Prostate gland (tissue), 2 donors: ENCODE measurements around the gene MBD2. TPM values are rescaled to one million over a fixed set of nuclear protein-coding genes. Genes with fewer than 3 reads are reported as not detected.

Source experiments
- DNase-seq: peaks from one replicate; pipeline ENCODE4 v3.0.0-alpha.2; 2019; ENCODE audit warnings: low spot score
- H3K27ac ChIP-seq, 2 donors: fragments of 200-600 bp; sonication (generic); 2 replicates each; pipeline ENCODE4 v1.5.1; 2017 to 2019
- H3K27me3 ChIP-seq: fragments of 200-600 bp; sonication (generic); replicated peaks from 2 replicates; pipeline ENCODE4 v1.5.1; 2019; ENCODE audit not compliant: insufficient read depth
- H3K36me3 ChIP-seq, 2 donors: fragments of 200-600 bp; sonication (generic); 1 replicate in 1 of 2; 2 replicates in 1 of 2; pipeline versions ENCODE4 v1.5.1 to v1.8.1; 2017 to 2019
- H3K4me1 ChIP-seq: fragments of 200-600 bp; sonication (generic); replicated peaks from 2 replicates; pipeline ENCODE4 v1.5.1; 2019
- H3K4me3 ChIP-seq, 2 donors: fragments of 200-600 bp; sonication (generic); 2 replicates each; pipeline ENCODE4 v1.5.1; 2017 to 2019
- H3K9me3 ChIP-seq: fragments of 200-600 bp; sonication (generic); 2 replicates; pipeline ENCODE4 v1.5.1; 2017
- POLR2A ChIP-seq: fragments of 450-650 bp; IDR thresholded peaks from one replicate; pipeline ENCODE4 v1.6.1; 2016; ENCODE audit warnings: antibody characterized with exemption, mild to moderate bottlenecking
- POLR2AphosphoS5 ChIP-seq: sonication (generic); formaldehyde crosslinking; IDR thresholded peaks from one replicate; pipeline ENCODE4 v1.6.1; 2017; ENCODE audit warnings: antibody characterized with exemption
- WGBS: methylation state at CpG from one replicate; pipeline ENCODE4 v1.1.5; 2018; 5-methylcytosine and 5-hydroxymethylcytosine counted together
- intact Hi-C: fragments of 100-400 bp; cut with DNase I; formaldehyde crosslinking; loops from one replicate; pipeline ENCODE4 v1.14.2; 2022
- small RNA-seq, 2 donors: library from RNA; depleted of rRNA; stranded (forward); fragments of <200 nt; gene quantifications; one replicate each; pipeline ENCODE3, GENCODE V24; 2016
- total RNA-seq, 2 donors: library from RNA; depleted of rRNA; stranded (reverse); fragments of >200 nt; gene quantifications; one replicate each; pipeline ENCODE4 v1.1.0, GENCODE V29; 2016
- TF ChIP-seq, protein P1 (sequence below), 4 experiments: fragments of 200-600 bp in 2 of 4; fragments of 450-650 bp in 2 of 4; sonication (generic) in 2 of 4; IDR thresholded peaks; 1 replicate in 3 of 4; 2 replicates in 1 of 4; pipeline ENCODE4 v1.5.1; 2016 to 2019; ENCODE audit warnings: antibody characterized with exemption in 4 of 4, mild to moderate bottlenecking in 2 of 4, moderate library complexity in 2 of 4

Gene MBD2
- total RNA-seq, 2 donors from 2014 or later, result 33.3 to 50.3 TPM

DNA sequence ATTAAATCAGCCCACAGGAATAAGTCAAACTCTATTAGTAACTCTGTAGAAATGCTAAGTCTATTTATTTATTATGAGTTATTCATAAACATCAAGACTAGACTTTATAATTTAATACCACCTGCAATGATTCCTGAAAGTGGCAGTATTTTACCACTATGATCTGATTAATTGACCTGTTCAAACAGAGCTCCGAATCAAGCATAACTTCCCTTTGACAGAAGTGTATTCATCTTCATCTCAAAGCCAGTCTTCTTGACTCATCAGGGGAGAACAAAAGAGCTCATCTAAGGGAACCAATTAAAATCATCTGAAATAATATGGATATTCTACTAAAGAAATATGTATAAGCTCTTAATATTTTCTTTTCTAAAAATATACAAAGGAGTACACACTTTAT, 122.3 kb downstream of the MBD2 start:
- intact Hi-C loops, result no loop called here
- Histone ChIP-seq H3K27ac (no peak overlapping the region), H3K4me3 (no peak overlapping the region), H3K36me3 (no peaks in the 10 kb centered on the region), H3K4me1 (no peaks in the 10 kb centered on the region), H3K27me3 (no peaks in the 10 kb centered on the region), H3K9me3 (no peaks in the 10 kb centered on the region)
- TF ChIP-seq POLR2A (no peak), POLR2AphosphoS5 (no peak)
- TF ChIP-seq, protein P1, sequence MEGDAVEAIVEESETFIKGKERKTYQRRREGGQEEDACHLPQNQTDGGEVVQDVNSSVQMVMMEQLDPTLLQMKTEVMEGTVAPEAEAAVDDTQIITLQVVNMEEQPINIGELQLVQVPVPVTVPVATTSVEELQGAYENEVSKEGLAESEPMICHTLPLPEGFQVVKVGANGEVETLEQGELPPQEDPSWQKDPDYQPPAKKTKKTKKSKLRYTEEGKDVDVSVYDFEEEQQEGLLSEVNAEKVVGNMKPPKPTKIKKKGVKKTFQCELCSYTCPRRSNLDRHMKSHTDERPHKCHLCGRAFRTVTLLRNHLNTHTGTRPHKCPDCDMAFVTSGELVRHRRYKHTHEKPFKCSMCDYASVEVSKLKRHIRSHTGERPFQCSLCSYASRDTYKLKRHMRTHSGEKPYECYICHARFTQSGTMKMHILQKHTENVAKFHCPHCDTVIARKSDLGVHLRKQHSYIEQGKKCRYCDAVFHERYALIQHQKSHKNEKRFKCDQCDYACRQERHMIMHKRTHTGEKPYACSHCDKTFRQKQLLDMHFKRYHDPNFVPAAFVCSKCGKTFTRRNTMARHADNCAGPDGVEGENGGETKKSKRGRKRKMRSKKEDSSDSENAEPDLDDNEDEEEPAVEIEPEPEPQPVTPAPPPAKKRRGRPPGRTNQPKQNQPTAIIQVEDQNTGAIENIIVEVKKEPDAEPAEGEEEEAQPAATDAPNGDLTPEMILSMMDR (IDR thresholded peaks at IDR 0.05), result no peak
- DNase-seq, result no peak
- 72% methylated on average over 1 of the region's 1 CpG for WGBS

Small RNA genes lying within 50 kb of the gene (small RNA-seq; reads per million reads assigned to genes)
- 6.7 to 11.9 reads per million in 2 donors for gene SNORA37

Other genes starting within 250 kb of the MBD2 start
- 10 to 100 TPM; 43.9 to 51.9 TPM for gene POLI, start 44.8 kb upstream of the MBD2 start, total RNA-seq
- gene STARD6, start 133.2 kb upstream of the MBD2 start, total RNA-seq, result not detected
- gene C18orf54, start 133.2 kb upstream of the MBD2 start, total RNA-seq, result 1 to 10 TPM; 1.3 to 5.6 TPM